NCI-H2196 treated with DMSO at 0.1 percent for 48 hours (cell line): ENCODE measurements around the gene GOLGA5.
"Not testable (repeated sequence)": the region's sequence is repeated elsewhere in the genome, so short reads cannot be mapped to it uniquely, and the experiment has no call there.

Experiments
- DNase-seq: peaks from one replicate; lab custom pipeline; 2025; ENCODE audit not compliant: unreplicated experiment; lab: John Stamatoyannopoulos, UW

Gene GOLGA5

GRCh38 chr14:92793709-92794546 is at the start of gene GOLGA5:
Gene GOLGA5 (plus strand): TSS chr14:92794305. CDS start chr14:92797438, 3,133 bp downstream.
- DNase-seq = peak; percentile 77

- no peak for DNase-seq
These were observed 46.3 kb upstream of the GOLGA5 start for GRCh38 chr14:92747701-92748258.

DNA sequence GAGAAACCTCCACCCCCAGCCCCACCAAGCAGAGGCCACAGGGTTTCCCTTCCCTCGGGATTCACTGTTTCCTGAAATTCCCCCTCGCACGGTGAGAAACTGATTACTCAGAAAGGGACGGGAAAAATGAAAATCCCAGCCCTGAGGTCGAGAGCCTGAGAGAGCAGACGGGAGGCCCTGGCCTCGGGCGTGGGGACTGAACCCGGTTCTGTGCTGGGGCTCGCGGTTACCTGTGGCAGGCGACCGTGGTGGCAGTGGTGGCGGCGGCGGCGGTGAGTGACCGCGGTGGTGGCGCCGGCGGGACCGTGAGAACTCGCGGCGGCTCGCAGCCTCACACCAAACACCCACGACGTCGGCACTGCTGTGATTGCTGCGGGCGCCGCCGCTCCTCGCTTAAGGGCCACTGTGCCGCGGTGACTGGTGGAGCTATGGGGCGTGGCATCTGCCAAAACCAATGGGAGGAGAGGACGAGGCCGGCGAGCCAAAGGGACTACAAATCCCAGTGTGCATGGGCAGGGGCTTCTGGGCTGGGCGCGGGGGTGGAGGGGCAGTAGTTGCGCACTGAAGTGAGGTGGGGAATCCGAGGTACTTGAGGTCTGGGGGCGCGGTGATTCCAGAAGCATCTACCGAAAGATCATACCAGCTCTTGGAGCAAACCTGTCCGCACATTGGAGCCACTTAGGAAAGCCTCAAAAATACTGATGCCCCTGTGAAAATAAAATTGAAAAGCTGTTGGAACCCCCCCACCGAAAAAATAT is 45.7 kb upstream of the GOLGA5 start, which contains the start of gene LGMN:
Gene LGMN (minus strand): TSS at position 369 of the 758 bp plus-strand sequence. CDS start 15,841 bp downstream, outside the sequence.
- peak; percentile 80 for DNase-seq

DNA sequence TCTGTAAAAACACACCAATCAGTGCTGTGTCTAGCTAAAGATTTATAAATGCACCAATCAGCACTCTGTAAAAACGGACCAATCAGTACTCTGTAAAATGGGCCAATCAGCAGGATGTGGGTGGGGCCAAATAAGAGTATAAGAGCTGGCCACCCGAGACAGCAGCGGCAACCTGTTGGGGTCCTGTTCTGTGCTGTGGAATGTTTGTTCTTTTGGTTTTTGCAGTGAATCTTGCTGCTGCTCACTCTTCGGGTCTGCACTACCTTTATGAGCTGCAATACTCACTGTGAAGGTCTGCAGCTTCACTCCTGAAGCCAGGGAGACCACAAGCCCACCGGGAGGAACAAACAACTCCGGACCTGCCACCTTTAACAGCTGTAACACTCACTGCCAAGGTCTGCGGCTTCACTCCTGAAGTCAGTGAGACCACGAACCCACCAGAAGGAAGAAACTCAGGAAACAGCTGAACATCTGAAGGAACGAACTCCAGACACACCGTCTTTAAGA is 43.8 kb upstream of the GOLGA5 start:
- DNase-seq = not testable (repeated sequence)

DNA sequence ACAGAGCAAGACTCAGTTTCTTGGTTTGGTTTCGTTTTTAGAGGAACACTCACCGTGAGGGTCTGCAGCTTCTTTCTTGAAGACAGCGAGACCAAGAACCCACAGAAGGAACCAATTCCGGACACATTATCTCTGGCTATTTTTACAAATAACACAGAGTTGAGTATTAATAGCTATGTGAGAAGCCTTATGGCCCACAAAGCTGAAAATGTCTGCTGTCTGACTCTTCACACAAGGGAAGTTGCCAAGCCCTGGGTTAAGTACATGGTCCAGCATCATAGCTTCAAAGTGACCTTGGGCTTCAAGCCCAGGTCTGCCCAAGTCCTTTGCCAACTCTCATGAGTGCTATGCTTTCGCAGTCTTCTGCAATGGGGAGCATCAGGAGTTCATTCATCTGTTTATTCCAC is 43.1 kb upstream of the GOLGA5 start:
- DNase-seq = no peak

- no peak for DNase-seq
These were observed 42.3 kb upstream of the GOLGA5 start for GRCh38 chr14:92751819-92752218.

DNA sequence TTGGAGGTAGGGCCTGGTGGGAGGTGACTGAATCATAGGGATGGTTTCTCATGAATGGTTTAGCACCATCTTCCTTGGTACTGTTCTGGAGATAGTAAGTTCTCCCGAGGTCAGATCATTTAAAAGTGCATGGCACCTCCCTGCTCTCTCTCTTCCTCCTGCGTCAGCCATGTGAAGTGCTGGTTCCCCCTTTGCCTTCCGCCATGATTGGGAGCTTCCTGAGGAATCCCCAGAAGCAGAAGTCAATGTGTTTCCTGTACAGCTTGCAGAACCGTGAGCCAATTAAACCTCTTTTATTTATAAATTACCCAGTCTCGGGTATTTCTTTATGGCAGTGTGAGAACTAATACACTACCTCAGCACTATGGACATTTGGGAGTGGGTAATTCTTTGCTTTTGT is 40.9 kb upstream of the GOLGA5 start:
- DNase-seq = no peak

- DNase-seq = peak; percentile 61
These were observed 39.1 kb upstream of the GOLGA5 start for GRCh38 chr14:92754966-92755365.

- DNase-seq = no peak
These were observed 38.6 kb upstream of the GOLGA5 start for GRCh38 chr14:92755495-92755894.

GRCh38 chr14:92756446-92756845 is 37.7 kb upstream of the GOLGA5 start:
- DNase-seq = no peak

DNA sequence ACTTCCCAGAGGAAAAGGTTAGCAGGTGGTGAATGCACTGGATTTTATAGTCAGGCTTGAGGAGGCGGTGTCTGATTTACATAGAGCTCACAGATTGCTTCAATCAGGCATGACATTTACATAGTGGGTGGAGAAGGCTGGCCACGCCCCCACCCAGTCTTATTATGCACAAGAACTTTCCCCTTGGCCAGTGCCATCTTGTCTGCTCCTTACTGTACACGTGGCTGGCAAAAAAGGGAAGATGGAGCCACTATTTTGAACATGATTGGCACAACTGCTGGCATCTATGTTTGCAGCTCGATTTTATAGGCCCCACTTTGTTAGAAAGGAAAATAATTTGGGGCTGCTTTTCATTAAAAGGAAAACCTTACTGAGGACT is 34.8 kb upstream of the GOLGA5 start:
- peak; percentile 22 for DNase-seq

- DNase-seq = no peak
These were observed 34.2 kb upstream of the GOLGA5 start for GRCh38 chr14:92759679-92760523.

GRCh38 chr14:92760524-92760805 is 33.6 kb upstream of the GOLGA5 start:
- DNase-seq = no peak

- DNase-seq = not testable (repeated sequence)
These were observed 30.2 kb upstream of the GOLGA5 start for GRCh38 chr14:92763666-92764631.

GRCh38 chr14:92768236-92768635 is 25.9 kb upstream of the GOLGA5 start:
- not testable (repeated sequence) for DNase-seq

- no peak for DNase-seq
These were observed 25.3 kb upstream of the GOLGA5 start for GRCh38 chr14:92768795-92769194.

DNA sequence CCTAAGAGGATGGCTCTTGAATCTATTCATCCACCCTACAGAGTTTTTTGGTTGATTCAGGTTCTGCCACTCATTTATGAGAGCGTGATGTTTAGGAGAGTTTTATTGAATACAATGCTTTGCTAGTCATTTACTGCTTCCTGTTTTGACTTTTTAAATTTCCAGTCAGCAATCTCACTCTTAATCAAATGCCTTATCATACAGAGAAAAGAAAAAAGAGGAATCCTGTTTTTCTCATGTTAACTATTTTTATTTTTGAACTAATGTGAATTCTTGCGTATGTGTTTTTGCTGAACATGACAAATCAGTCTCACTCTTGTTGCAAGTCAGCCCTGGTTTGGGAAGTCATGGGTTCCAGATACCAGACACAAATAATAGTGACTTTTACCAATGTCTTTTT is 23.6 kb upstream of the GOLGA5 start:
- no peak for DNase-seq

GRCh38 chr14:92774572-92774971 is 19.5 kb upstream of the GOLGA5 start:
- no peak for DNase-seq

DNA sequence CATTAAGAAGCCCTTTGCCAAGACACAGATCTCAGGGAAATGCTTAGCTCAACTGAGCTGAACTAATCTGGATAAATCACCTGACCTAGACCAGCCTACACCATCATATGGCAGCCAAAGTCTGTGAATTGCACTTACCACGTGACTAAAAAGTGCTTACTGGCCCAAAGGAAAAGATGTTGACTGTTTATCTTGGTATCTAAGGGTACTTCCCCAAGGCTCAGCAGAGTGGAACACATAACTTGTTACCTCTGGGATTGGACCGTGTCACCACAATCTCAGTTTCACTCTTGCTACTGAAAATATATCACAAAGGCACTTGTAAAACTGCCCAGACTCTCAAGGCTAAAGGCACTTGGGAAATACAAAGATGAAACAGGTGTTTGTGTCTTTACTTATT is 18.8 kb upstream of the GOLGA5 start:
- not testable (repeated sequence) for DNase-seq
